ENCODE results near the gene BHMT2.

BHMT2 gene

DNA sequence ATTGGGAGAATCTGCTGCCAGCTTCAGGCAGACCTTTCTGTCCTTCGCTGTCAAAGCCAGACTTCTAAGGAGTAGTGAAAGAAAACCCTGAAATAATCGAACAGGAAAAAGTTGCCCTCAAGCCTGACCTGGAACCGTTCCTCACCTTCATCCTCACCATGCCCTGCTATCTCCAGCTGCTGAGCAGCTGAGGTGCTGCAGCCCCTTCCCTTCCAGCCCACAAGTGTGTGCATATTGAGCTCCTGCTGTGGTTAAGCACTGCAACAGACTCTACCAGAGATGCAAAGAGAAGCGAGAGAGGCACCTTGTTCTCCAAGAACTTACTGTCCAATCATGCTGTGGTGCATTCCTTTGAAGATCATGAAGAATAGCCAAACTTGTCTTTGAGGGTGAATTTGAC lies 18.9 kb downstream of the BHMT2 start:
- TF ChIP-seq, protein P1, sequence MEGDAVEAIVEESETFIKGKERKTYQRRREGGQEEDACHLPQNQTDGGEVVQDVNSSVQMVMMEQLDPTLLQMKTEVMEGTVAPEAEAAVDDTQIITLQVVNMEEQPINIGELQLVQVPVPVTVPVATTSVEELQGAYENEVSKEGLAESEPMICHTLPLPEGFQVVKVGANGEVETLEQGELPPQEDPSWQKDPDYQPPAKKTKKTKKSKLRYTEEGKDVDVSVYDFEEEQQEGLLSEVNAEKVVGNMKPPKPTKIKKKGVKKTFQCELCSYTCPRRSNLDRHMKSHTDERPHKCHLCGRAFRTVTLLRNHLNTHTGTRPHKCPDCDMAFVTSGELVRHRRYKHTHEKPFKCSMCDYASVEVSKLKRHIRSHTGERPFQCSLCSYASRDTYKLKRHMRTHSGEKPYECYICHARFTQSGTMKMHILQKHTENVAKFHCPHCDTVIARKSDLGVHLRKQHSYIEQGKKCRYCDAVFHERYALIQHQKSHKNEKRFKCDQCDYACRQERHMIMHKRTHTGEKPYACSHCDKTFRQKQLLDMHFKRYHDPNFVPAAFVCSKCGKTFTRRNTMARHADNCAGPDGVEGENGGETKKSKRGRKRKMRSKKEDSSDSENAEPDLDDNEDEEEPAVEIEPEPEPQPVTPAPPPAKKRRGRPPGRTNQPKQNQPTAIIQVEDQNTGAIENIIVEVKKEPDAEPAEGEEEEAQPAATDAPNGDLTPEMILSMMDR (IDR thresholded peaks at IDR 0.05; ENCODE audit: extremely low read depth, insufficient read depth, missing control alignments) = no peak
- no peak for DNase-seq (ENCODE audit: low spot score)
- in situ Hi-C loops (cut with MboI; ENCODE audit: low pct_unique_long_range_greater_than_20kb, low sequenced_read_pairs, unreplicated experiment) = no loop called here

DNA sequence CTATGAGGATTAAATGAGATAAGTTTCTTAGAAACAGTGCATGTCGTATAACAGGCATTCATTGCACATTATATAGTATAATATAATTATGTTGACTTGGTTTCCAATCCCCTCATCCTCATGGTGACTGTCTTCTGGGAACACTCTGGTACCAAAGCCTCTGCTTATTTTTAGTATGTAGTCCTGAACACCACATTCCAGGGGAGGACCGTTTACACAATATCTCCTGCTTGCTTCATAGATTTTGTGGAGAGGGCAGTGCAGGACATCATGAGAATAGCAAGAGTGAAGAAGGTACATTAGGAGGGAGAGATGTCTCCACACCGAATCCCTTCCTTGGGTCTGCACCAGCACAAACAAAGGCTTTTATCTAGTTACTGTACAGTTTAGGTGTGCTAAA lies 21.5 kb downstream of the BHMT2 start:
- in situ Hi-C loops (cut with MboI; ENCODE audit: low pct_unique_long_range_greater_than_20kb, low sequenced_read_pairs, unreplicated experiment) = no loop called here
- TF ChIP-seq, protein P1 (IDR thresholded peaks at IDR 0.05; ENCODE audit: extremely low read depth, insufficient read depth, missing control alignments) = no peak
- no peak for DNase-seq (ENCODE audit: low spot score)

DNA sequence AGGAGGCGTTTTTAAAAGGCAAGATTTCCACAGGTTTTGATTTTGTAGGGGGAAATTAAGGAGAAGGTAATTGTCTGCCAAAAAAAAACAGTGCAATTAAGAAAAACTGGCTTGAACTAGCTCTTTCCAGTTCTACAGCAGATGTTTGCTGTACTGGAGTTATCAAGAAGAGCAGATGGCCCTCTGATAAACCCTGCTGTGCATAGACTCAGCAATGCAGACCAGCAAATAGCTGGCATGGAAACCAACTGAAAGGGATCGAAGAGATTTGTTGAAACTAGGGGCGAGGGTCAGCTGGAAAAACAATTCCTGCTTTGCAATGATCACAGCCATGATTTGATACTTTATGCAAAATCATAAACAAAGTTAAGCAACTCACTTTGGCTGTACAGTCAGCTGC lies 24.2 kb downstream of the BHMT2 start:
- no peak for DNase-seq (ENCODE audit: low spot score)
- in situ Hi-C loops (cut with MboI; ENCODE audit: low pct_unique_long_range_greater_than_20kb, low sequenced_read_pairs, unreplicated experiment) = no loop called here
- TF ChIP-seq, protein P1 (IDR thresholded peaks at IDR 0.05; ENCODE audit: extremely low read depth, insufficient read depth, missing control alignments) = no peak

DNA sequence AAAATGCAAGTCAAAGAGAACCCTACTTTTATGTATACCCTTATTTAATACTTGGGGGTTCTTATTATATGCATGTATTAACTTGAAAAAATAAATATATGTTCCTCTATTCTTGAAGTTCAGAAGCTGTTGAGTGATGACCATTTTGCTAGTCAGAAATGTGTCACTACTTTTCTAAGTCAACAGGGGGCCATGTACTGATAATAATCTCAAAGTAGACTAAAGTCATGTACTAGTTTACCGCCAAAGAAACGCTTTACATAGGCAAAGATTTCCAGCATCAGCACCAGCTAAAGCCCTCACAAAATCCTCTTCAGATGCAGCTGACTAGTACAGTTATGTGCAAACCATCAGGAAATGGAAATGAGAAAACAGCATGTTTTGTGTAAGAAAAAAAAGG lies 36.3 kb downstream of the BHMT2 start:
- TF ChIP-seq, protein P1 (IDR thresholded peaks at IDR 0.05; ENCODE audit: extremely low read depth, insufficient read depth, missing control alignments) = no peak
- DNase-seq (ENCODE audit: low spot score) = no peak
- in situ Hi-C loops (cut with MboI; ENCODE audit: low pct_unique_long_range_greater_than_20kb, low sequenced_read_pairs, unreplicated experiment) = no loop called here

DNA sequence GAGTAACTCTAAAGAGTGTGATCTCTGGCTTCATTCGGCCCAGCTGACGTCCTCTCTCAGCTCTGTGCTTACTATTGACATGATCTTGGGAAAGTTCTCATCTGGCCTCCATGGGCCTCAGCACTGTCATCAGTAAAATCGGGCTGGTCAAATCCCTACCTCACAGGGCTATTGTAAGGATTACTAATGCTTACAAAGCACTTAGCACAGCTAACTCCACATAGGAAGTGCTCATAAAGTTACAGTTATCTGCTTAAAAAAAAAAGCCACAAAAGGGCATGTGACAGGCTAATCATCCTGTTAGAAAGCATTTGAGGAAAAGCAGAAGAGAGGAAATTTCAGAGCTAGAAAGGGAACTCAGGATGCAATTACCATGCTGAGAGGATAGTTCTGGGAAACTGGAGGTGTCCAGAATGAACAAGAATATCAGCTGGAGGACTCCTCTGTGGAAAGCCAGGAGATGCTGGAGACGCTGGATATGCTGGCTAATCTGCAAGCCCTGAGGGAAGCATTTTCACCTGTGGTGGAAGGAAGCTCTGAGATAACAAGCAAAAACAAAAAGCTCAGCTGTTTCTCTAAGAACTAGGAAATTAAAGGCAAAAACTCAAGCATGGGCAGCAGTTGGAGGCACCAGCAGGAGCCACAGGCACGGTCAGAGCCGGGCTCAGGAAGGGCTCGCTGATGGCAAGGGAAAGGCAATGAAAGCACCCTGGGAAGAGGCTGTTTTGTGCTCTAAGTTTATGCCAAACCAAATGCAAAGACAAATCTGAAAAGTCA lies 37.6 kb downstream of the BHMT2 start:
- in situ Hi-C loops (cut with MboI; ENCODE audit: low pct_unique_long_range_greater_than_20kb, low sequenced_read_pairs, unreplicated experiment) = no loop called here
- DNase-seq (ENCODE audit: low spot score) = no peak

DNA sequence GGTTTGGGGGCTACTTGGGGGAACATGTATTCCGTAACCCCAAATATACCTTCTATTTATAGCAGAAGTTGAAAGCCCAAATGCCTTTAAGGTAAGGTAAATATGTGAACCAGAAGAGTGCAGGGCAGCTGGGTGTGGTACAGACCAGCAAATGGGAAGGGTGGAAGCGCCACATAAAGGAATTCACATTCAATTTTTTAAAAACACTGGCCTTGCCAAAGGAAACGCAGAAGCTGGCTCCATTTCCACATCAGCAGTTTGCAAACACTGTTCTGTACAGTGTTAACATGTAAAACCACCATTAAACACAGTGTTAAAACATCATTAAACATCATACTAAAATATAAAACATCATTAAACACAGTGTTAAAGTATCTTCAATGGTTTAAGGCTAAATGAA lies 38.5 kb downstream of the BHMT2 start:
- no peak for DNase-seq (ENCODE audit: low spot score)
- in situ Hi-C loops (cut with MboI; ENCODE audit: low pct_unique_long_range_greater_than_20kb, low sequenced_read_pairs, unreplicated experiment) = no loop called here
- TF ChIP-seq, protein P1 (IDR thresholded peaks at IDR 0.05; ENCODE audit: extremely low read depth, insufficient read depth, missing control alignments) = no peak

More for the DNA sequence above, 37.6 kb downstream of the BHMT2 start:
- TF ChIP-seq, protein P1 (IDR thresholded peaks at IDR 0.05; ENCODE audit: extremely low read depth, insufficient read depth, missing control alignments) = no peak
